Measurements from ENCODE around the gene DSCAML1. TPM values are rescaled to one million over a fixed set of nuclear protein-coding genes. Genes with fewer than 3 reads are reported as not detected.

Gene DSCAML1
- total RNA-seq, 1 donor from 2014 or later = not detected

GRCh38 chr11:117510646-117511045, 286.4 kb downstream of the DSCAML1 start:
- no peaks in the 10 kb centered on the region for H3K36me3 Mint-ChIP-seq (ENCODE audit: unreplicated experiment)
- H3K4me1 Mint-ChIP-seq (ENCODE audit: unreplicated experiment) = no peaks in the 10 kb centered on the region
- no peak for TF ChIP-seq CTCF (IDR thresholded peaks at IDR 0.05)
- no peak overlapping the region for H3K4me3 Mint-ChIP-seq (ENCODE audit: unreplicated experiment)
- H3K27me3 Mint-ChIP-seq (ENCODE audit: unreplicated experiment) = peaks cover 17% of the 10 kb centered on the region
- no peak overlapping the region for H3K27ac Mint-ChIP-seq (ENCODE audit: unreplicated experiment)
- no peak for DNase-seq (ENCODE audit: extremely low spot score, unreplicated experiment)
- no peaks in the 10 kb centered on the region for H3K9me3 Mint-ChIP-seq (ENCODE audit: unreplicated experiment)

- H3K4me1 Mint-ChIP-seq (ENCODE audit: unreplicated experiment) = no peaks in the 10 kb centered on the region
- DNase-seq (ENCODE audit: extremely low spot score, unreplicated experiment) = no peak
- no peak overlapping the region for H3K4me3 Mint-ChIP-seq (ENCODE audit: unreplicated experiment)
- H3K27me3 Mint-ChIP-seq (ENCODE audit: unreplicated experiment) = peaks cover 17% of the 10 kb centered on the region
- no peaks in the 10 kb centered on the region for H3K36me3 Mint-ChIP-seq (ENCODE audit: unreplicated experiment)
- H3K27ac Mint-ChIP-seq (ENCODE audit: unreplicated experiment) = no peak overlapping the region
- no peaks in the 10 kb centered on the region for H3K9me3 Mint-ChIP-seq (ENCODE audit: unreplicated experiment)
- TF ChIP-seq CTCF (IDR thresholded peaks at IDR 0.05) = no peak
Measured at GRCh38 chr11:117509543-117509942, 287.5 kb downstream of the DSCAML1 start.

GRCh38 chr11:117506971-117507370, 290.0 kb downstream of the DSCAML1 start:
- no peaks in the 10 kb centered on the region for H3K4me1 Mint-ChIP-seq (ENCODE audit: unreplicated experiment)
- H3K27me3 Mint-ChIP-seq (ENCODE audit: unreplicated experiment) = peaks cover 12% of the 10 kb centered on the region
- H3K36me3 Mint-ChIP-seq (ENCODE audit: unreplicated experiment) = no peaks in the 10 kb centered on the region
- no peak for DNase-seq (ENCODE audit: extremely low spot score, unreplicated experiment)
- TF ChIP-seq CTCF (IDR thresholded peaks at IDR 0.05) = no peak
- no peaks in the 10 kb centered on the region for H3K9me3 Mint-ChIP-seq (ENCODE audit: unreplicated experiment)
- H3K27ac Mint-ChIP-seq (ENCODE audit: unreplicated experiment) = no peak overlapping the region
- no peak overlapping the region for H3K4me3 Mint-ChIP-seq (ENCODE audit: unreplicated experiment)

- Mint-ChIP-seq H3K27ac (ENCODE audit: unreplicated experiment) (no peak overlapping the region), H3K4me3 (ENCODE audit: unreplicated experiment) (no peak overlapping the region), H3K36me3 (ENCODE audit: unreplicated experiment) (no peaks in the 10 kb centered on the region), H3K9me3 (ENCODE audit: unreplicated experiment) (no peaks in the 10 kb centered on the region), H3K27me3 (ENCODE audit: unreplicated experiment) (peaks cover 16% of the 10 kb centered on the region), H3K4me1 (ENCODE audit: unreplicated experiment) (no peaks in the 10 kb centered on the region)
- no peak for DNase-seq (ENCODE audit: extremely low spot score, unreplicated experiment)
- no peak for TF ChIP-seq CTCF (IDR thresholded peaks at IDR 0.05)
Measured at GRCh38 chr11:117505285-117505970, 291.6 kb downstream of the DSCAML1 start.

- Mint-ChIP-seq H3K4me3 (ENCODE audit: unreplicated experiment) (no peak overlapping the region), H3K27ac (ENCODE audit: unreplicated experiment) (no peak overlapping the region), H3K4me1 (ENCODE audit: unreplicated experiment) (no peaks in the 10 kb centered on the region), H3K36me3 (ENCODE audit: unreplicated experiment) (no peaks in the 10 kb centered on the region), H3K27me3 (ENCODE audit: unreplicated experiment) (peaks cover 16% of the 10 kb centered on the region), H3K9me3 (ENCODE audit: unreplicated experiment) (no peaks in the 10 kb centered on the region)
- DNase-seq (ENCODE audit: extremely low spot score, unreplicated experiment) = no peak
- TF ChIP-seq CTCF (IDR thresholded peaks at IDR 0.05) = no peak
Measured at GRCh38 chr11:117502779-117503100, 294.3 kb downstream of the DSCAML1 start.
